HepG2 (cell line): ENCODE data around the gene TANGO2.

Source experiments
- FOSL2 ChIP-seq: sonication (generic); formaldehyde crosslinking; IDR thresholded peaks from 2 replicates; pipeline ENCODE4 v1.4.0; 2020; ENCODE audit warnings: missing genetic modification reagents
- NFRKB ChIP-seq: fragments of 450-650 bp; IDR thresholded peaks from 2 replicates; pipeline ENCODE4 v1.6.1; 2017
- RBAK ChIP-seq: sonication (generic); formaldehyde crosslinking; IDR thresholded peaks from 2 replicates; pipeline ENCODE4 v1.5.1; 2020; ENCODE audit warnings: mild to moderate bottlenecking, missing genetic modification reagents
- ZBTB8A ChIP-seq: sonication (generic); formaldehyde crosslinking; IDR thresholded peaks from 2 replicates; pipeline ENCODE4 v1.4.0; 2020; ENCODE audit warnings: mild to moderate bottlenecking, low read depth, missing genetic modification reagents, borderline replicate concordance
- ZNF780A ChIP-seq: sonication (generic); formaldehyde crosslinking; IDR thresholded peaks from 2 replicates; pipeline ENCODE4 v1.8.0; 2022; ENCODE audit warnings: mild to moderate bottlenecking, missing genetic modification reagents, moderate library complexity

DNA sequence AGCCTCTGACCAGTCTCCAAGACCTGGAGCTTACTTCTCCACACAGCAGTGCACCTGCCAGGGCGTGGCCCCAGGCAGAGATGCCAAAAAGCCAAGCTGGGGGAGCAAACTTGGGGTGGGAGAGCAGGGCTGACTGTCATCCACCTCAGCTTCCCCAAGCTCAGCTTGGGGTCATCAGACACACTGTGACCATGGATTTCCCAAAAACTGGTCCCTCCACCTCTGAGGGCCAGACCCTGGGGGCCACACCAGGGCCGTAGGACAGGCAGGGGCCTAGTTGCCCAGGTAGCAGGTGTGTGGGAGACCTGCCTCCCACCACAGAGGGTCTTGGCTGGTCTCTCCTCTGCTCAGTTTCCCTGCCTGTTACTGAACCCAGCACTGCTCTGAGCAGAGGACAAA is 34.9 kb upstream of the TANGO2 start:
- TF ChIP-seq NFRKB (no peak), FOSL2 (CRISPR knock-in tag) (no peak), RBAK (no peak), ZNF780A (CRISPR knock-in tag) (no peak), ZBTB8A (no peak)
